D341Med (cell line): Measurements from ENCODE around the gene ST6GALNAC2.
A peak's percentile ranks its signal among the peaks of the same experiment; 100 is the strongest.
"Not testable (repeated sequence)": the region's sequence is repeated elsewhere in the genome, so short reads cannot be mapped to it uniquely, and the experiment has no call there.

ENCODE experiments used
- DNase-seq: peaks from one replicate; pipeline ENCODE4 v3.0.0; 2012; ENCODE audit warnings: low spot score

ST6GALNAC2 gene

DNA sequence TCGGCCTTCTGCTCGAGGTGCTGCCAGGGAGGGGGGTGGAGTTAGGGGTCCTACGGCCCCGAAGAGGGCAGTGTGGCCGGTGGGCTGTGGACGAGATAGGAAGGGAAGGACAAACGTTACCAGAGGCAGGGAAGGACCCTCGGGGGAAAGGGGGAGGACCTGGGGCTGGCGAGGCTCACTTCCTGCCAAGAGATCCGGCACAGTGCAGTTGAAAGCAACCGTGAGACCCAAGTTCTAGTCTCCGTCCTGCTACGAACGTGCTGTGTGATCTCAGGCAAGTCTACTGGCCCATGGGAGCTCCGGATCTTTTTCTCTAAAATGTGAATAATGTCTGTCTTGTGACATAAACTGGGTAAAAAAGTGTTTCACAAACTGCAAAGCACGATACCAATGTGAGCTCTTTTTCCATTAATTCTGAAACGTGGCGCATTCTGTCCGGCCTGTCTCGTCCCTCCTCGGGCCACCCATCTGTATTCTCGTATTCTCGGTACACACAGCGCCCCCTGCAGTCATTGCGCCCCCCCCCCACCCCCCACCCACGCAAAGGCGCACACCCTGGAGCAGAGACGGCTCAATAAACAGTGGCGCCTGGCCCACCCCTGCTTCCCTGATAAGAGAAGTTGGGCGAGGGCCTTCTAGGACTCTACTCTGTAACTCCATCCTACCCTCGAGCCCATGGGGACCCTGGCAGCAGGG lies 57.0 kb downstream of the ST6GALNAC2 start:
- DNase-seq = no peak

- no peak for DNase-seq
Measured at GRCh38 chr17:76528156-76528527, 57.5 kb downstream of the ST6GALNAC2 start.

DNA sequence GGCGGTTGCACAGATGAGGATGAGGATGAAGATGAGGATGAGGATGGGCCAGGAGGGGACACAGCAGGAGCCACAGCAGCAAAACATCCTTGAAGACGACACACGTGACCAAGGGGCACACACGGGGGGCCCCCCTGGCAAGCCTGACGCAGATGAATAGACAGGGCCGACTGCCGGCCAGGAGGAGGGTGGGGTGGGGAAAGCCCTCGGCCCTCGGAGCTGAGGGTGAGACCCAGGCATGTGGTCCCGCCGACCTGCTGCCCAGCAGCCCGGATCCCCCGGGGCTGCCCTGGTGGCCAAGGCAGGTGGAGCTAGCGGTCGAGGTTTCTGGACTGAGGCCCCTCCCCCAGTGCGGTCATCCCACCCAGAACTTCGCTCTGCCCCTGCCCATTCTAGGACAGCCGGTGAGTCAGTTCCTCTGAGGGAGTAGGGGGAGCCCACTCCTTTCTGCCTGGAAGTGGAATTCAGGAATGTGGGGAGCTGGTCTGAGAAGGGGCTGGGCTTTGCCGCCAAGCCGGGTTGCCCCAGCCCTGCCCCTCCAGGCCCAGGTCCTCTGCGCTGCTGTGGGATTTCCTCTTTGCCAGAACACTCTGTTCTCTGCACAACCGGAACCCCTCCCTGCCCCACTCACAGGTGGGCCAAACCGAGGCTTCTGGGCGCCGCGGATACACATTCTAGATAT lies 58.1 kb downstream of the ST6GALNAC2 start:
- DNase-seq = no peak

GRCh38 chr17:76527016-76527415 lies 58.6 kb downstream of the ST6GALNAC2 start:
- not testable (repeated sequence) for DNase-seq

- DNase-seq = not testable (repeated sequence)
Measured at GRCh38 chr17:76525513-76525833, 60.2 kb downstream of the ST6GALNAC2 start.

DNA sequence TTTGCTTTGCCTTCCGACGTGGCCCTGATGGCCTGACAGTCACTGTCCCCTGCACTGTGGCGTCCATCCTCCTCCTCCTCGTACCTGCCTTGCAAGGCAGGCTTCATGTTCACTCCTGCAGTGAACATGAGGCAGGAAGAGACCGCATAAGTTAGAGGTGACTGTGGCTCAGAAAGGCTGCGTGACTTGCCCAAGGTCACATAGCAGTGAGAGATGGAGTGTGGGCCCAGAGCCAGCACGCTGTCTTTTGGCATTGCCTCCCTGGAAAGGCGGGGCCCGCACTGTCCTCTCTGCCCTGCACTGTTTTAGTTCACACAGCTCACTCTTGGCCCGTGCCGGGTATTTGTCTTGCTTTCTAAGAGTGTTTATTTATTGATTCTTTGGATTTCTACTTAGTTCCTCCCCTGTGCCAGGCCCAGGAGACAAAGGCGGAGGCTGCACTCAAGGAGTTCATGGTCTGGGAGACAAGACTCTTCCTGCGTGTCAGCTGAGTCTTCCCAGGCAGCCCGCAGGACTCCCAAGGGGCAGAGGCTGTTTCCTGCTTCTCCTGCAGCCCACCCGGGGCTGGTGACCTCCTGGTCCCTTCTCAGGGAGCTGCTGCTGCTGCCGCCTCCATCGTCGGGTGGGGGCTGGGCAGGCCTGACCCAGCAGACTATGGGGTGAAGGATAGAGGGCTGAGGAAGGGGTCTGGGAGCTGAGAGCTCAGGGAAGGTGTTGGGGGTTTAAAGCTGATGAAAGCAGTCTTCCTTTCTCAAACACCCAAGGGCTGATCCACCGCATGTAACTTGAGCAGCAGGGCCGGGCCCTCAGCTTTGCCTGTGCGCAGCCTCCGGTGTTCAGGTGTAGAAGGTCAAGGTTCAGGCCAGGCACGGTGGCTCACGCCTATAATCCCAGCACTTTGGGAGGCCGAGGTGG lies 60.8 kb downstream of the ST6GALNAC2 start:
- DNase-seq = no peak

- DNase-seq = peak; percentile 98
Measured at GRCh38 chr17:76523084-76524037, 62.3 kb downstream of the ST6GALNAC2 start.

DNA sequence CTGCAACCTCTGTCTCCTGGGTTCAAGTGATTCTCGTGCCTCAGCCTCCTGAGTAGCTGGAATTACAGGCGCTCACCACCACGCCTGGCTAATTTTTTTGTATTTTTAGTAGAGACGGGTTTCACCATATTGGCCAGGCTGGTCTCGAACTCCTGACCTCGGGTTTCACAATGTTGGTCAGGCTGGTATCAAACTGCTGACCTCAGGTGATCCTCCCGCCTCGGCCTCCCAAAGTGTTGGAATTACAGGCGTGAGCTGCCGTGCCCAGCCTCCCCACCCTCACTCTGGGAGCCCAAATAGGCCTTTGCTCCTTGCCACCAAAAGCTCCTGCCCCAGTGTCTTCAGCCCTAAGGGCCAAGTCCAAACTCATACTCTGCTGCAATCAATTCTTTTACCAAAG lies 64.0 kb downstream of the ST6GALNAC2 start:
- not testable (repeated sequence) for DNase-seq

GRCh38 chr17:76521262-76521661 lies 64.4 kb downstream of the ST6GALNAC2 start:
- DNase-seq = no peak

DNA sequence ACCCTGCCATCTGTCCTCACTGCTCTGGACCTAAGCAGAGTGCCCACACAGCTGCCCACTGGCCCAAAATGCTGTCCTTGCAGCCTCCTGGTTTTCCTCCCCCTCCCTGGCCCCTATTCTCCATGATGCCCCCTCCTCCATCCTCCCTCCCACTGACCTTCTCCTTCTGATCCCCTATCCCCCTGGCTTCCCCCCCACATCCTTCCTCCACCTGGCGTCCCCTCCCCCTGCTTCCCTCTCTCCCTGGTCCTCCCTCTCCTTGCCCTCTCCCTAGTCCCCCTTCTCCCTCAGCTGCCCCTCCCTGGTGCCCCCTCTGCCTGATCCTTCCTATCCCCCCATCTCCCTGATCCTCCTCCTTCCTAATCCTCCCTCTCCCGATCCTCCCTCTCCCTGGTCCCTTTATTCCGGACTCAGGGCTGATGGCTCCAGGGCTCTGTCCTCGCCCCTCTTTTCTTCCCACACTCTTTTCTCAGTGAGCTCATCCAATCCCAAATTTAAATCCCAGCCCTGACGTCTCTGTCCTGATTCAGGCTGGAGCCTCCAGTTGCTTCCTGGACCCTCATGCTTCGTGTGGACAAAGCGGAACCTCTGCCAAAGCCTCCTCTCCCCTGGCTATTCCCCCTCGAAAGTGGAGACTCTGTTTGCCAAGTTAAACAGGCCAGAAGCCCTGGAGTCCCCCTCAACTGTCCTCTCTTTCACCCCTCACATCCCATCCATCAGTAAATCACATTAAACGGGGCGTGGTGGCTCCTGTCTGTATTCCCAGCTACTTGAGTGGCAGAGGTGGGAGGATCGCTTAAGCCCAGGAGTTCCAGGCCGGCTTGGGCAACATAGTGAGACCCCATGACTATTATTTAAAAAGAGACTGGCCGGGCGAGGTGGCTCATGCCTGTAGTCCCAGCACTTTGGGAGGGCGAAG lies 66.4 kb downstream of the ST6GALNAC2 start:
- DNase-seq = no peak

DNA sequence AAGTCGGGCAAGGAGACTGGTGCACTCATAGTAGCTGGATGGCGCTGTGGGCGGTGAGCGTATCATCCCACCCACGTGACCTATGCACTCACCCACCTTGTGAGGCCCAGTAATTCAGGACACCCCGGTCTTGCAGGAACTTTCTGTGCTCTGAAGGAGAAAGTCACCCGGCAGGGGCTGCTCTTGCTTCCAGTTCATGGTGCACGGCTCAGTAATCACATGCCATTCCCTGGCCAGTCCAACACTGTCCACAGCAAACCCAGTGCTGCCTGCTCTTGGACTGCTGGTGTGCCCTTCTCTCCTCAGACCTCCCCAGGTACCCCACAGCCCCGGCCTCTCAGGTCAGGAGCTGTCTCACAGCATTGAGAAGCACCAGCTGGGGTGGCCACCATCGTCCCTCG lies 68.0 kb downstream of the ST6GALNAC2 start:
- no peak for DNase-seq
